ES-I3 (cell line): Measurements from ENCODE around the gene RABGAP1L.
"Not testable (repeated sequence)": the region's sequence is repeated elsewhere in the genome, so short reads cannot be mapped to it uniquely, and the experiment has no call there.

Experiments used
- H3K36me3 ChIP-seq: 2 replicates; pipeline ENCODE4 v1.6.1; 2013; ENCODE audit warnings: mild to moderate bottlenecking, low read length, control low read depth, moderate library complexity; ENCODE audit not compliant: insufficient read depth
- H3K4me1 ChIP-seq: 2 replicates; pipeline ENCODE4 v1.6.1; 2013; ENCODE audit warnings: mild to moderate bottlenecking, control low read depth, low read length; ENCODE audit not compliant: insufficient read depth
- H3K9ac ChIP-seq: 2 replicates; pipeline ENCODE4 v1.6.1; 2013; ENCODE audit warnings: low read depth, mild to moderate bottlenecking, low read length, moderate library complexity
- H3K9me3 ChIP-seq: 2 replicates; pipeline ENCODE4 v1.6.1; 2013; ENCODE audit warnings: mild to moderate bottlenecking, low read length, moderate library complexity; ENCODE audit not compliant: control insufficient read depth, insufficient read depth

The RABGAP1L gene

DNA sequence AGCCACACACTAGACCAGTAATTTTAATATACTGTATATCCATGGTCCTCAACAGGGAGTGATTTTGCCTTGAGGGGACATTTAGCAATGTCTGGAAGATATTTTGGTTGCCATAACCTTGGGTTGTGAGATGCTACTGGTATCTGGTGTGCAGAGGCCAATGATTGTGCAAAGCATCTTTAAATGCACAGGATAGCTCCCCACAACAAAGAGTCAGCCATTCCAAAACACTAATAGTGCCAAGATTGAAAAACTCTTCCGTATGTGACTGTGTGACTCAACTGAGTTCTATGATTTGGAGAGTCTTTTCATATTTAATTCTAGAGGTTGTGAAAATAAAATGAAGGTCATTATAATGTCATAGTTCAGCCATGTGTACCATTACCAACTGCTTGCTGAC lies 699.0 kb downstream of the RABGAP1L start:
- no peaks in the 10 kb centered on the region for H3K9me3 ChIP-seq
- H3K4me1 ChIP-seq: no peaks in the 10 kb centered on the region
- no peak overlapping the region for H3K9ac ChIP-seq
- H3K36me3 ChIP-seq: no peaks in the 10 kb centered on the region

DNA sequence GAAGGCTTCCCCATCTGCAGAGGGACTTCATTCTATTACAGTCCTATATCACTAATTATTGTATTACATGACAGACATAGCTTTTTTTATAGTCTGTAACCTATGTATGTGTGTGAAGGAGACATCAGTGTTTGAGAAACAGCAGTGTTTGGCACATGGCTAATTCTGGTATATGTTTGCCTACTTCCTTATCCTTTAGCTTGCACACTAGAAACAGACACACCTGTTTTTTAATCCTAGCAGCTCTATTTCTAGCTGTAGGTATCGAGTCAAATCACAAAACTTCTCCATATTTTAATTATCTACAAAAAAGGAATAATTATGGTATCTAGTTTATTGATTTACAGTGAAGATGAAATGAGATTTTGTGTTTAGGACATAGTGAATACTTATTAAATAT lies 711.0 kb downstream of the RABGAP1L start:
- no peak overlapping the region for H3K9ac ChIP-seq
- H3K9me3 ChIP-seq: no peaks in the 10 kb centered on the region; the same call in 1 of the 2 replicates
- no peaks in the 10 kb centered on the region for H3K36me3 ChIP-seq
- H3K4me1 ChIP-seq: peaks cover 16% of the 10 kb centered on the region

GRCh38 chr1:174871886-174872285 lies 712.6 kb downstream of the RABGAP1L start:
- H3K4me1 ChIP-seq: peaks cover 16% of the 10 kb centered on the region
- H3K9ac ChIP-seq: no peak overlapping the region; the same call in 1 of the 2 replicates
- no peaks in the 10 kb centered on the region for H3K36me3 ChIP-seq
- H3K9me3 ChIP-seq: no peaks in the 10 kb centered on the region; the same call in 1 of the 2 replicates

GRCh38 chr1:174872615-174873058 lies 713.3 kb downstream of the RABGAP1L start:
- H3K36me3 ChIP-seq: no peaks in the 10 kb centered on the region
- no peak overlapping the region for H3K9ac ChIP-seq
- H3K9me3 ChIP-seq: no peaks in the 10 kb centered on the region; the same call in 1 of the 2 replicates
- H3K4me1 ChIP-seq: peaks cover 22% of the 10 kb centered on the region

DNA sequence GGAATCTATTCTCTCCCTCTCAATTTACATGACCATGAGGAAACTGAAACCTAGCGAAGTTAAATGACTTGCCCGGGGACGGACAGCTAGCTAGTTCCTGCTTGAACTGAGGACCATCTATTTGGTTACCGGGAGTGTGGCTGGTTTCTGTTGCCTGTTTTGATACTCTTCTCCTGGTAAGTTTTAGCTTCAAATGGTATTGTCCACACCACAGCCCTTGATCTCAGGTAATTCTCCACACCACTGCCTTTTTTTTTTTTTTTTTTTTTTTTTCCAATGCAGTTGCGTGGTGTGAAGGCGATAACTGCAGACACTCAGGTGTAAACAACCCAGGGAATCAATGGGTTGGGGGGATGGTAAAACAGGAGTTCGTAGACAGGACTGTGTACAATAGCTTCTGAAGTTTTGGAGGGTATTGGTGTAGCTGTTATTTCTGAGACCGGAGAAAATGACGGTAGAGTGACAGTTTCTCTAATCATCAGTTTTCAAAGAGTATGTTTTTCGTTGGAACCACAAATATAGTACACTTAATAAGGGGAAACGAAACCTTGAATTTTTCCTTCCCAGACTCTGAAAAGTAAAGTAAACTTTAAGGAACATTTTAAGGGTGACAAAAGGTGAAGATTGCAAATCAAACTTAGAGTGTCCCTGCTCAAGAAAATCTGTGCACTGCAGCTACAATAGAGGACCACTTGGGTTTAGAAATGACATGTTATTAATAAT lies 715.2 kb downstream of the RABGAP1L start:
- H3K4me1 ChIP-seq: peaks cover 25% of the 10 kb centered on the region
- no peaks in the 10 kb centered on the region for H3K36me3 ChIP-seq
- H3K9me3 ChIP-seq: no peaks in the 10 kb centered on the region
- peak overlapping the region; percentile 81 for H3K9ac ChIP-seq

DNA sequence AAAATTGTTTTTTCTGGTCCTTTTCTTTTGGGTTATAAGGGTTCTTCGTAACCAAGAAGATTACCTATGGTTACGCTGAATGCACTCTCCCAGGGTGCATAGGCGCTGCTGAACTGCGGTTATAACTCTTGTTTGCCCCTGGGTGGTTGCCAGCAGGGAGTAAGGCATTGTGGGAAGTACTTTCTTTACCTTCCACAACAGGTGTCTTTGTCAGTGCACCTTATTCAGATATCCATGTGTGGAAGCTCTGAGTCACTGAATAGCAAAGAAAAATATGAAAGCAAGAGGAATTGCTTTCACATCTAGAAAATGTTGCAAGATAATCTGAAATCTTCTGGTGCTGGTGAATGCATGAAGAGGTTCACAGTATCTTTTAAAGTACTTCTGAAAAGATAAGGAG lies 716.0 kb downstream of the RABGAP1L start:
- Histone ChIP-seq H3K9me3 (no peaks in the 10 kb centered on the region), H3K4me1 (peaks cover 25% of the 10 kb centered on the region), H3K9ac (peak overlapping the region; percentile 81), H3K36me3 (no peaks in the 10 kb centered on the region)

GRCh38 chr1:174877208-174877673 lies 717.9 kb downstream of the RABGAP1L start:
- Histone ChIP-seq H3K9ac (no peak overlapping the region; the same call in 1 of the 2 replicates), H3K4me1 (peaks cover 18% of the 10 kb centered on the region), H3K36me3 (peaks cover 4% of the 10 kb centered on the region; the same call in 1 of the 2 replicates), H3K9me3 (no peaks in the 10 kb centered on the region)

DNA sequence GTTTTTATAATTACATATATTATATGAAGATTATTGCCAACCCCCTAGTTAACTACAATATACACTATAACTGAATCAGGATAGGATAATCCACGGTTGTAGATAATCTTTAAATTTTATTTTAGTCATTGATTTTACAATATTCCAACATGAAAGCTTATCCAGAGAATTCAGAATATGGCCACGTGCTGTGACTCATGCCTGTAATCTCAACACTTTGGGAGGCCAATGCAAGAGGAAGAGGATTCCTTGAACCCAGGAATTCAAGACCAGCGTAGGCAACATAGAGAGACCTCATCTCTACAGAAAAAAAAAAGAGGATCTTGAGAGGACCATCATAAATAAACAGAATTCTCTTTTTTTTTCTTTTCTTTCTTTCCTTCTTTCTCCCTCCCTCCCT lies 720.9 kb downstream of the RABGAP1L start:
- H3K36me3 ChIP-seq: peaks cover 4% of the 10 kb centered on the region; the same call in 1 of the 2 replicates
- H3K9me3 ChIP-seq: no peaks in the 10 kb centered on the region
- H3K9ac ChIP-seq: no peak overlapping the region
- peaks cover 9% of the 10 kb centered on the region for H3K4me1 ChIP-seq

- Histone ChIP-seq H3K36me3 (peaks cover 7% of the 10 kb centered on the region), H3K9ac (no peak overlapping the region), H3K4me1 (no peaks in the 10 kb centered on the region), H3K9me3 (no peaks in the 10 kb centered on the region)
Measured at GRCh38 chr1:174883409-174883808, 724.1 kb downstream of the RABGAP1L start.

DNA sequence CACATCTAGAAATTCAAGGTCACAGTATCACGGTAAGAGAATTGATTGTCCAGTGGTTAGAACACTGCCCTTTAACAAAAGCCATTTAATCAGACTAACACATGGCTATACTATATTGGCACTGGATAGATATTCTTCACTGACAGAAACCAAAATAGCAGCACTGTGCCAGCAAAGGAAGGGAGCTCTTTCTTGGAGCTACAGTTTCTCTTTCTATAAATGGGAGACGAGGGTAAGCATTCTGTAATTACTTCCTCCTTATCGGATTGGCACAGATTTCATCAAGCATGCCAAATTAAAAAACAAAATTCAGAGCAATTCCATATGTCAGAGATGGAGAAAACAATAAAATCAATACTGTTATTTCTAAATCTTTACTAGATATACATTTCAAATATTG lies 724.7 kb downstream of the RABGAP1L start:
- no peaks in the 10 kb centered on the region for H3K9me3 ChIP-seq
- no peaks in the 10 kb centered on the region for H3K4me1 ChIP-seq
- no peak overlapping the region for H3K9ac ChIP-seq
- H3K36me3 ChIP-seq: peaks cover 7% of the 10 kb centered on the region

DNA sequence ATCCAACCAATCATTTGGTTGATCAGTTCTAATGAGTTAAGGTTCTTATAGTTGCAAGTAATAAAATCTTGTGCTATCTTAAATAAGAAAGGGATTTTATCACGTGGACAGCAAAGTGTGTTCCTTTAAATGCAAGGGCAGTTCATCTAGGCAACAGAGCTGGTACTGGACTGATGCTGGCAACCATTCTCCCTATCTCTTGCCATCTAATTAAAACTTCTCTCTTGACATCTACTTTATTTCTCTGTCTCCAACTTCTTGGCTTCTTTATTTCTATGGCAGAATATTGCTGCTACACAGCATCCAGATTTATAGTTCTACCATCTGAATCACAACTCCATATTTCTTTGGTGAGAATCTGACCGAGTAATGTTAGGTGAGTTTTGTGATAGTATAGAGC lies 725.2 kb downstream of the RABGAP1L start:
- Histone ChIP-seq H3K9me3 (no peaks in the 10 kb centered on the region), H3K9ac (no peak overlapping the region), H3K36me3 (peaks cover 7% of the 10 kb centered on the region), H3K4me1 (no peaks in the 10 kb centered on the region)

DNA sequence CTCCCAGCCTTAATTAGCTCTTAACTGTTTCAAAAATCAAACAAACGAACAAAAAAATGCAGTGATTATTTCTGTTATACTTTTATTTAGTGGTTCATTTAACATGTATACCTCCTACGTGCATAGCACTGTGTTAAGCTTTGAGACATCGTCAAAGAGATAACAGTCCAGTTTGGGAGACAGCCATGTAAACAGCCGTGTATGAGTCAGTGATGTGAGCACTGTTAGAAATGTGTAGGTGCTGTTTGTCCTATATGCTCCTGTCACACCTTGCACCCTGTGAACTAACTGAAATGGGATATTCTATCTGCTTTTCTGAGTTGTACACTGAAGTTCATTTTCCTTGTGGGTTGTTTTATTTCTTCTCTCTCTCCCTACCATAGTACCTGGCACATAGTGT lies 730.7 kb downstream of the RABGAP1L start:
- no peak overlapping the region for H3K9ac ChIP-seq
- H3K9me3 ChIP-seq: no peaks in the 10 kb centered on the region
- H3K4me1 ChIP-seq: no peaks in the 10 kb centered on the region
- H3K36me3 ChIP-seq: peaks cover 3% of the 10 kb centered on the region; the same call in 1 of the 2 replicates

DNA sequence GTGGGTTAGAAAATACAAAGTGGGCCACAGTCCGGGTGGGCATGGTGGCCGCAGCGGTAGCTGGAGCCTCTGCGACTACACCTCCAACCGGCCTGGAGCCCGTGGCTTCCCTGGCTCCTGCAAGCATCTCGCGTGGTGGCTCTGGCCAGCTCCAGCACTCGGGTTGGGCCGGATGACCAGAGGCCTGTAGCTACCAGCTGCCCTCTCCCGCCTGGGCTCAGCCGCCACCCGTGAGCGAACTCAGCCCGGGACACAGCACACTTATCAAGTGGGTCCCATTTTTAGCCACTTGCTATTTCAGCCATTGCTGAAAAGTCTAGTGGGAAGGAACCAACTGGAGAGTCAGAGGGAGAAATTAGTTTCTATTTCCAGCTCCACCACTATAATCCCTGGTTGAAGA lies 732.7 kb downstream of the RABGAP1L start:
- H3K9me3 ChIP-seq: no peaks in the 10 kb centered on the region
- H3K9ac ChIP-seq: no peak overlapping the region
- no peaks in the 10 kb centered on the region for H3K4me1 ChIP-seq
- H3K36me3 ChIP-seq: no peaks in the 10 kb centered on the region

- Histone ChIP-seq H3K4me1 (no peaks in the 10 kb centered on the region), H3K36me3 (no peaks in the 10 kb centered on the region; the same call in 1 of the 2 replicates), H3K9me3 (no peaks in the 10 kb centered on the region), H3K9ac (no peak overlapping the region)
Measured at GRCh38 chr1:174894117-174894762, 734.9 kb downstream of the RABGAP1L start.

DNA sequence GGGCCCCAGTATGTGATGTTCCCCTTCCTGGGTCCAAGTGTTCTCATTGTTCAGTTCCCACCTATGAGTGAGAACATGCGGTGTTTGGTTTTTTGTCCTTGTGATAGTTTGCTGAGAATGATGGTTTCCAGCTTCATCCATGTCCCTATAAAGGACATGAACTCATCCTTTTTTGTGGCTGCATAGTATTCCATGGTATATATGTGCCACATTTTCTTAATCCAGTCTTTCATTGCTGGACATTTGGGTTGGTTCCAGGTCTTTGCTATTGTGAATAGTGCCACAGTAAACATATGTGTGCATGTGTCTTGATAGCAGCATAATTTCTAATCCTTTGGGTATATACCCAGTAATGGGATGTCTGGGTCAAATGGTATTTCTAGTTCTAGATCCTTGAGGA lies 736.3 kb downstream of the RABGAP1L start:
- not testable (repeated sequence) for H3K9me3 ChIP-seq, H3K4me1 ChIP-seq, H3K36me3 ChIP-seq, H3K9ac ChIP-seq
